AG09309 (cell line): ENCODE measurements around the gene MAP6.

ENCODE experiments used
- DNase-seq: peaks from one replicate; pipeline ENCODE4 v3.0.0-alpha.2; 2010; ENCODE audit warnings: low read depth
- H3K4me3 ChIP-seq: 2 replicates; pipeline ENCODE4 v1.5.1; 2011; ENCODE audit warnings: mild to moderate bottlenecking, low read depth, low read length, moderate library complexity; ENCODE audit not compliant: control insufficient read depth
- TF ChIP-seq, protein P1 (sequence below): IDR thresholded peaks from 2 replicates; pipeline ENCODE4 v1.5.1; 2011; ENCODE audit warnings: mild to moderate bottlenecking, low read depth, low read length, inconsistent platforms; ENCODE audit not compliant: insufficient read depth, control insufficient read depth; ENCODE audit errors: missing control alignments

The MAP6 gene

DNA sequence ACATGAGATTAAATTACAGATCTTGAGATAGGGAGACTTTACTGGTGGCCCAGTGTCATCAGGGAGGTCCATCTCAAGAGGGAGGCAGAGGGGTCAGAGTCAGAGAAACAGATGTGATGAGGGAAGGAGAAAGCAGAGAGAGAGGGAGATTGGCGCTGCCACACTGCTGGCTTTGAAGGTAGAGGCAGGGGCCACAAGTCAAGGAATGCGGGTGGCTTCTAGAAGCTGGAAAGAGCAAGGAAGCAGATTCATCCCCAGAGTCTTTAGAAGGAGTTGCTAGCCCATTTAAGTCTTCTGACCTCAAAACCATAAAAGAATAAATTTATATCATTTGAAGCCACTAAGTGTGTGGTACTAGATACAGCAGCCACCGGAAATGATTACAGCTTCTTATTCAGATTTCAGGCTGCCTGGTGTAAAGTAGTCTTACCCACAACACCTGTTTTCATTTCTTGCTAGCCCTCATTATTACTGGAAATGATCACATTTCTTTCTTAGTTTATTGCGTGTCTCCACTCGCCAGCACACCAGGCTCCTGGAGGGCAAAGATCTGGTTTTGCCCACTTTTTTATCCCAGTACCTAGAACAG is 119.4 kb downstream of the MAP6 start:
- TF ChIP-seq, protein P1, sequence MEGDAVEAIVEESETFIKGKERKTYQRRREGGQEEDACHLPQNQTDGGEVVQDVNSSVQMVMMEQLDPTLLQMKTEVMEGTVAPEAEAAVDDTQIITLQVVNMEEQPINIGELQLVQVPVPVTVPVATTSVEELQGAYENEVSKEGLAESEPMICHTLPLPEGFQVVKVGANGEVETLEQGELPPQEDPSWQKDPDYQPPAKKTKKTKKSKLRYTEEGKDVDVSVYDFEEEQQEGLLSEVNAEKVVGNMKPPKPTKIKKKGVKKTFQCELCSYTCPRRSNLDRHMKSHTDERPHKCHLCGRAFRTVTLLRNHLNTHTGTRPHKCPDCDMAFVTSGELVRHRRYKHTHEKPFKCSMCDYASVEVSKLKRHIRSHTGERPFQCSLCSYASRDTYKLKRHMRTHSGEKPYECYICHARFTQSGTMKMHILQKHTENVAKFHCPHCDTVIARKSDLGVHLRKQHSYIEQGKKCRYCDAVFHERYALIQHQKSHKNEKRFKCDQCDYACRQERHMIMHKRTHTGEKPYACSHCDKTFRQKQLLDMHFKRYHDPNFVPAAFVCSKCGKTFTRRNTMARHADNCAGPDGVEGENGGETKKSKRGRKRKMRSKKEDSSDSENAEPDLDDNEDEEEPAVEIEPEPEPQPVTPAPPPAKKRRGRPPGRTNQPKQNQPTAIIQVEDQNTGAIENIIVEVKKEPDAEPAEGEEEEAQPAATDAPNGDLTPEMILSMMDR = no peak
- no peak overlapping the region for H3K4me3 ChIP-seq
- DNase-seq = no peak

DNA sequence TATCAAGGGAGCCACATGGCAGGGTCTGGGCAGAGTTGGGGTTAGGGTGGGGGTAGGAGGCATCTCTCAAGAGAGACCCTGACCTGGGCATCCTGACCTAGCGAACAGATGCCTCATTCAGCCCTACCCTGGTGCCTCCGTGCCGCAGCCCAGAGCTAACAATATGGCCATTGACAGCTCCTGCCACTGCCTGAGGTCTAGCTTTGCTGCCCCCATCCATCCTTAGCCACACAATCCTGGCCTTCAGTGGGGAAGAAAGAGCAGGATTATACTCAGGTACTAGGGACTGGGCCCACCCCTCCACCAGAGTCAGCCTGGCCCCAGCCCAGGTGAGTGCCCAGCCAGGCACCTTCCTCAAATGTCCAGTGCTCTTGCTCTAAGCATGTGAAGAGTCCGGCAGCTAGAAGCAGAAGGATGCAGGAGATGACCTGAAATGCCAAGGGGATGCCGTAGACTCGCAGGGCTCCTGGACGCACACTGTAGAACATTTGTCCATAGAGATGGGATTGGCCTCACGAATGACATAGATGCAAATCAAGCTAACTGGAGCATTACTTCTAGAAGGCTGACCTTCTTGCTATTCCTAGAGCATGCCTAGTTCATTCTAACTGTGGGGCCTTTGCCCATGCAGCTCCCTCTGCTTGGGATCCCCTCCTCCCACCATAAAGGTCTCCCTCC is 120.1 kb downstream of the MAP6 start:
- TF ChIP-seq, protein P1 = no peak
- DNase-seq = no peak
- H3K4me3 ChIP-seq = no peak overlapping the region

DNA sequence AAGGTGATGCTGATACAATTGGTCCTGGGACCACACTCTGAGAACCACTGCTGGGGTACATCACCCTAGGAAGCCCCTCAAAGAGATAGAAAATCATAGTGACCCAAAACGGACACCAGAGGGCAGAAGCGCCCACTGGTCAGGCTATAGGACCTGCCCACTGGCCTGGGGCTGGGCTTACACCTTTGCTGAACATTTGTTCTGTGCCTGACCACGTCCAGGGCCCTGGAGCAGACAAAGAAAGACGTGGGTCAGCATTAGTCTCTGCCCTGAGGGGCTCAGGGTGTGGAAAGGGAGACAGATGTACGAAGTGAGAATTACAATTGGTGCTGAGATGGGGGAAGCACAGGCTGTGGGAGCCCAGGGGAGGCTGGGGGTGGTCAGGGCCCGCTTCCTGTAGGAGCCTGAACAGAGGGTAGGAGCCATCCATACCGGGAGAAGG is 121.2 kb downstream of the MAP6 start:
- no peak for DNase-seq
- no peak overlapping the region for H3K4me3 ChIP-seq
- TF ChIP-seq, protein P1 = peak; percentile 86

DNA sequence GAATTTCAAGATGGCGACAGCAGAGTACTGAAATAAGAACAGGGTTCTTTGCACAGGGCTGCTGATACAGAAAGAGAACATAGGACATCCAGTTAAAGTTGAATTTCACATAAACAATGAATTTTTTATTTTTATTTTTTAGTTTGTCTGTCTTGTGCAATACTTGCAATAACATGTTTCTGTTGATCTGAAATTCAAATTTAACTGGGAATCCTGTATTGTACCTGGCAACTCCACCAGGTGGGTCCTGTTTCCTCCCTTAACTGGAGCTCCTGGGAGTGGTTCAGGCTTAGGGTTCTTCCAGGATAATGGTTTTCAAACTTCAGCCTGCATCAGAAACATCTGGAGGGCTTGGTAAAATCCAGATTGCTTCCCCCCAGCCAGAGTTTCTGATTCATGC is 121.7 kb downstream of the MAP6 start:
- TF ChIP-seq, protein P1 = no peak
- no peak overlapping the region for H3K4me3 ChIP-seq
- no peak for DNase-seq

DNA sequence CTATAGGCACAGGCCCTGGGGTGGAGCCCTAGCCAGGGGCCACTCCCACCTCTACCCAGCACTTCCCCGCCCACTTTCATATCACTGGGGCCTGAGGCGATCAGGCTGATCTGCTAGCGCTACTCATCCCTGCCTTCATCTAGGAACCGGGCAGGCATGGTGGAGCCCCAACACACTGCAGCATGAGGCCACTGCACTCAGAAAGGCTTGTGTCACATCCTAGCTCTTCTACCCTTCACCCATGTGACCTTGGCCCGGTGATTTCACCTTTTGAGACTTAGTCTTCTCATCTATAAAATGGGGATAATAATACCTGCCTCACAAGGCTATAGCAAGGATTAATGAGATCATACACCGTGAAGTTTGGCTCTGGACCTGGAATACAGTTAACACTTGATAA is 125.0 kb downstream of the MAP6 start:
- no peak overlapping the region for H3K4me3 ChIP-seq
- no peak for DNase-seq
- TF ChIP-seq, protein P1 = no peak

DNA sequence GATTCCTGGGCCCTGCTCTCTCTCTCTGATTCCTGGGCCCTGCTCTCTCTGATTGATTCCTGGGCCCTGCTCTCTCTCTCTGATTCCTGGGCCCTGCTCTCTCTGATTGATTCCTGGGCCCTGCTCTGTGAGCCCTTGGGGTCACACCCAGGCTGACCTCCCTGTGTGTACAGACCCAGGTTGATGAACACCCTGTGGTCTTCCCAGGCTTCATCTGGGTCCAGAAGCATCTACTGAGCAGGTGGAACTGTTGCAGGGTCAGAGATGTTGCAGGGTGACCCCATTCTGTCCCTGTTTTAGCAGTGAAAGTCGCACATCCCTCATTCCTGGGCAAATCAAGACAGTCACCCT is 126.8 kb downstream of the MAP6 start:
- H3K4me3 ChIP-seq = no peak overlapping the region
- TF ChIP-seq, protein P1 = no peak
- DNase-seq = no peak
